PFSK-1 (cell line): ENCODE data around the gene DMRTC2.

Source experiments
- FOXP2 ChIP-seq: optimal IDR thresholded peaks from 2 replicates; pipeline ENCODE3; 2011; ENCODE audit warnings: borderline replicate concordance, control low read depth, inconsistent platforms; ENCODE audit not compliant: insufficient read depth; ENCODE audit errors: extremely low read length, extremely low read depth
- POLR2AphosphoS5 ChIP-seq: IDR thresholded peaks from 2 replicates; pipeline ENCODE4 v1.6.1; 2012; ENCODE audit warnings: low read depth, mild to moderate bottlenecking, control low read depth, low read length, moderate library complexity
- REST ChIP-seq, 2 experiments: IDR thresholded peaks; 2 replicates each; pipeline versions ENCODE4 v1.6.1 to v1.8.0; 2011 to 2012; ENCODE audit warnings: low read depth in 2 of 2, low read length in 2 of 2, control low read depth in 1 of 2, inconsistent platforms in 1 of 2, mild to moderate bottlenecking in 1 of 2, moderate library complexity in 1 of 2; ENCODE audit not compliant: insufficient read depth in 1 of 2
- SIN3A ChIP-seq: IDR thresholded peaks from 2 replicates; pipeline ENCODE4 v1.6.1; 2012; ENCODE audit warnings: mild to moderate bottlenecking, low read length, moderate library complexity, borderline replicate concordance; ENCODE audit not compliant: insufficient read depth
- TAF1 ChIP-seq: IDR thresholded peaks from 2 replicates; pipeline ENCODE4 v1.6.1; 2012; ENCODE audit warnings: low read length, control low read depth, borderline replicate concordance; ENCODE audit not compliant: insufficient read depth

DMRTC2 gene

GRCh38 chr19:41866284-41866683, 21.4 kb downstream of the DMRTC2 start:
- TF ChIP-seq TAF1 (no peak), SIN3A (no peak), POLR2AphosphoS5 (no peak), REST (IDR thresholded peaks at IDR 0.05; ENCODE audit: insufficient read depth in 1 of 2, low read depth in 2 of 2, low read length in 2 of 2) (no peak), FOXP2 (no peak)

- TF ChIP-seq POLR2AphosphoS5, result no peak
- TF ChIP-seq TAF1, result no peak
- TF ChIP-seq FOXP2, result no peak
- no peak for TF ChIP-seq SIN3A
These were observed 23.5 kb downstream of the DMRTC2 start for GRCh38 chr19:41868120-41868988.

GRCh38 chr19:41868989-41869300, 24.1 kb downstream of the DMRTC2 start:
- TF ChIP-seq FOXP2 (no peak), POLR2AphosphoS5 (peak; percentile 14; the same call in 1 of the 2 replicates)

- no peak for TF ChIP-seq TAF1
- no peak for TF ChIP-seq FOXP2
- TF ChIP-seq SIN3A, result no peak
- TF ChIP-seq REST (IDR thresholded peaks at IDR 0.05; ENCODE audit: insufficient read depth in 1 of 2, low read depth in 2 of 2, low read length in 2 of 2), result no peak
These were observed 24.6 kb downstream of the DMRTC2 start for GRCh38 chr19:41869374-41869955.

GRCh38 chr19:41870401-41870873, 25.6 kb downstream of the DMRTC2 start:
- TF ChIP-seq FOXP2 (no peak), POLR2AphosphoS5 (peak; percentile 36; the same call in 1 of the 2 replicates)

GRCh38 chr19:41871573-41872383, 26.9 kb downstream of the DMRTC2 start:
- TF ChIP-seq FOXP2 (no peak), POLR2AphosphoS5 (peak; percentile 92), REST (IDR thresholded peaks at IDR 0.05; ENCODE audit: insufficient read depth in 1 of 2, low read depth in 2 of 2, low read length in 2 of 2) (no peak), TAF1 (peak; percentile 28; the same call in 1 of the 2 replicates), SIN3A (peak; percentile 27; the same call in 1 of the 2 replicates)
